NB4 (cell line): ENCODE data around the gene HYDIN.

ENCODE experiments used
- DNase-seq: peaks from one replicate; pipeline ENCODE4 v3.0.0; 2010; ENCODE audit warnings: low read depth
- H3K4me3 ChIP-seq: one replicate; pipeline ENCODE4 v1.5.1; 2011; ENCODE audit warnings: mild to moderate bottlenecking, low read depth, low read length, moderate library complexity
- CTCF ChIP-seq: IDR thresholded peaks from one replicate; pipeline ENCODE4 v1.5.1; 2012; ENCODE audit warnings: low read depth, low read length
- MAX ChIP-seq: IDR thresholded peaks from 2 replicates; pipeline ENCODE4 v1.6.1; 2011; ENCODE audit warnings: low read depth, low read length
- MYC ChIP-seq: IDR thresholded peaks from 2 replicates; pipeline ENCODE4 v1.6.1; 2011; ENCODE audit warnings: low read depth, low read length
- POLR2A ChIP-seq: IDR thresholded peaks from 2 replicates; pipeline ENCODE4 v1.6.1; 2011; ENCODE audit warnings: mild to moderate bottlenecking; ENCODE audit not compliant: insufficient read length; ENCODE audit errors: extremely low read depth

HYDIN gene

GRCh38 chr16:70786020-70786755, 444.3 kb downstream of the HYDIN start:
- TF ChIP-seq MAX = no peak
- no peak for TF ChIP-seq CTCF
- TF ChIP-seq POLR2A = no peak
- TF ChIP-seq MYC = no peak
- H3K4me3 ChIP-seq = no peak overlapping the region
- DNase-seq = no peak

GRCh38 chr16:70784692-70785555, 445.6 kb downstream of the HYDIN start:
- TF ChIP-seq POLR2A = no peak
- no peak for TF ChIP-seq MAX
- TF ChIP-seq MYC = no peak
- no peak for TF ChIP-seq CTCF
- DNase-seq = no peak
- H3K4me3 ChIP-seq = no peak overlapping the region

GRCh38 chr16:70782237-70782636, 448.3 kb downstream of the HYDIN start:
- no peak for DNase-seq
- TF ChIP-seq MYC (no peak), POLR2A (no peak), CTCF (no peak), MAX (no peak)
- H3K4me3 ChIP-seq = no peak overlapping the region

GRCh38 chr16:70781800-70782199, 448.7 kb downstream of the HYDIN start:
- no peak for DNase-seq
- no peak overlapping the region for H3K4me3 ChIP-seq
- TF ChIP-seq POLR2A (no peak), MAX (no peak), CTCF (no peak), MYC (no peak)

- no peak overlapping the region for H3K4me3 ChIP-seq
- no peak for DNase-seq
- TF ChIP-seq CTCF (no peak), MYC (no peak), MAX (no peak), POLR2A (no peak)
Observed at GRCh38 chr16:70780546-70780945, 450.0 kb downstream of the HYDIN start.
